Suppressor macrophage (primary cell): Measurements from ENCODE around the gene DOCK7.
A peak's percentile ranks its signal among the peaks of the same experiment; 100 is the strongest.
"Not testable (repeated sequence)": the region's sequence is repeated elsewhere in the genome, so short reads cannot be mapped to it uniquely, and the experiment has no call there.

Source experiments
- DNase-seq, 4 experiments: peaks; one replicate each; pipeline ENCODE4 v3.0.0-alpha.2; 2020 to 2022

DOCK7 gene

GRCh38 chr1:62691062-62691844 lies 3.1 kb upstream of the DOCK7 start:
- DNase-seq, result no peak

- peak; percentile 41 to 79 (median 62) for DNase-seq
Measured at GRCh38 chr1:62689524-62689923, 1.3 kb upstream of the DOCK7 start.

GRCh38 chr1:62688687-62689085 lies 500 bp upstream of the DOCK7 start:
- DNase-seq, result peak in 2 of 4 experiments; percentile 6 to 25

GRCh38 chr1:62687421-62687902 lies 724 bp downstream of the DOCK7 start:
- DNase-seq, result peak; percentile 19 to 66 (median 47)

- no peak for DNase-seq
Measured at GRCh38 chr1:62686822-62687221, 1.4 kb downstream of the DOCK7 start.

- DNase-seq, result no peak
Measured at GRCh38 chr1:62685431-62685859, 2.7 kb downstream of the DOCK7 start.

GRCh38 chr1:62682531-62682930 lies 5.7 kb downstream of the DOCK7 start:
- DNase-seq, result peak in 1 of 4 experiments; percentile 9

- DNase-seq, result not testable (repeated sequence)
Measured at GRCh38 chr1:62680992-62681391, 7.2 kb downstream of the DOCK7 start.

GRCh38 chr1:62677822-62678221 lies 10.4 kb downstream of the DOCK7 start:
- not testable (repeated sequence) for DNase-seq

GRCh38 chr1:62676611-62677356 lies 11.4 kb downstream of the DOCK7 start:
- peak; percentile 50 to 76 (median 68) for DNase-seq

GRCh38 chr1:62673629-62674028 lies 14.6 kb downstream of the DOCK7 start:
- DNase-seq, result no peak

- DNase-seq, result no peak
Measured at GRCh38 chr1:62672029-62672428, 16.2 kb downstream of the DOCK7 start.

- no peak for DNase-seq
Measured at GRCh38 chr1:62654744-62655143, 33.4 kb downstream of the DOCK7 start.

GRCh38 chr1:62652387-62652786 lies 35.8 kb downstream of the DOCK7 start:
- no peak for DNase-seq

- DNase-seq, result no peak
Measured at GRCh38 chr1:62643283-62643682, 44.9 kb downstream of the DOCK7 start.

- DNase-seq, result peak in 3 of 4 experiments; percentile 2 to 8 (median 7)
Measured at GRCh38 chr1:62637392-62638105, 50.6 kb downstream of the DOCK7 start.

GRCh38 chr1:62628506-62628905 lies 59.7 kb downstream of the DOCK7 start:
- DNase-seq, result peak in 2 of 4 experiments; percentile 5 to 21

- DNase-seq, result peak in 3 of 4 experiments; percentile 4 to 57 (median 39)
Measured at GRCh38 chr1:62625415-62625814, 62.8 kb downstream of the DOCK7 start.

GRCh38 chr1:62621907-62622306 lies 66.3 kb downstream of the DOCK7 start:
- peak; percentile 77 to 94 (median 84) for DNase-seq

- no peak for DNase-seq
Measured at GRCh38 chr1:62613890-62614289, 74.3 kb downstream of the DOCK7 start.

- DNase-seq, result no peak
Measured at GRCh38 chr1:62613325-62613727, 74.9 kb downstream of the DOCK7 start.

- DNase-seq, result no peak
Measured at GRCh38 chr1:62612770-62613169, 75.4 kb downstream of the DOCK7 start.

- DNase-seq, result not testable (repeated sequence)
Measured at GRCh38 chr1:62610588-62610987, 77.6 kb downstream of the DOCK7 start.
